CD14-positive monocyte (primary cell): ENCODE measurements around the gene ZNF398. TPM values are rescaled to one million over a fixed set of nuclear protein-coding genes. Genes with fewer than 3 reads are reported as not detected.

ENCODE experiments used
- DNase-seq, 3 donors: peaks; one replicate each; pipeline ENCODE4 v3.0.0-alpha.2; 2011 to 2022
- H2AFZ ChIP-seq: 2 replicates; pipeline ENCODE4 v1.6.0; 2012; ENCODE audit warnings: mild to moderate bottlenecking, low read depth, low read length, inconsistent platforms; ENCODE audit not compliant: insufficient read depth, poor library complexity, severe bottlenecking
- H3K27ac ChIP-seq, 2 donors: 1 replicate in 1 of 2; 2 replicates in 1 of 2; pipeline ENCODE4 v1.5.1; 2012 to 2013; ENCODE audit warnings: low read length in 2 of 2, control low read depth in 1 of 2, inconsistent platforms in 1 of 2, low read depth in 1 of 2, mild to moderate bottlenecking in 1 of 2
- H3K27me3 ChIP-seq, 2 donors: one replicate each; pipeline versions ENCODE4 v1.6.0 to v1.6.1; 2011 to 2013; ENCODE audit warnings: low read length in 2 of 2; ENCODE audit not compliant: control insufficient read depth in 2 of 2, insufficient read depth in 2 of 2
- H3K36me3 ChIP-seq, 2 donors: replicated peaks in 1 of 2; 1 replicate in 1 of 2; 2 replicates in 1 of 2; pipeline versions ENCODE4 v1.5.1 to v1.6.1; 2012 to 2013; ENCODE audit warnings: low read length in 2 of 2, control low read depth in 1 of 2, inconsistent platforms in 1 of 2, mild to moderate bottlenecking in 1 of 2; ENCODE audit not compliant: insufficient read depth in 2 of 2, control insufficient read depth in 1 of 2
- H3K4me1 ChIP-seq, 2 donors: 1 replicate in 1 of 2; 2 replicates in 1 of 2; pipeline versions ENCODE4 v1.5.1 to v1.6.1; 2012 to 2013; ENCODE audit warnings: low read length in 2 of 2, control low read depth in 1 of 2, inconsistent platforms in 1 of 2, mild to moderate bottlenecking in 1 of 2, moderate library complexity in 1 of 2; ENCODE audit not compliant: insufficient read depth in 2 of 2, control insufficient read depth in 1 of 2
- H3K4me2 ChIP-seq: replicated peaks from 2 replicates; pipeline ENCODE3; 2012; ENCODE audit warnings: low read length, moderate library complexity, mild to moderate bottlenecking; ENCODE audit not compliant: poor library complexity, severe bottlenecking; ENCODE audit errors: extremely low read depth
- H3K4me3 ChIP-seq, 3 experiments: fragments of 200-600 bp in 1 of 3; sonication (generic) in 1 of 3; replicated peaks in 1 of 3; 1 replicate in 2 of 3; 2 replicates in 1 of 3; pipeline ENCODE4 v1.5.1; 2011 to 2013; ENCODE audit warnings: low read length in 3 of 3, mild to moderate bottlenecking in 3 of 3, control low read depth in 2 of 3, low read depth in 2 of 3, inconsistent platforms in 1 of 3, moderate library complexity in 1 of 3
- H3K79me2 ChIP-seq: 2 replicates; pipeline ENCODE4 v1.6.0; 2012; ENCODE audit warnings: mild to moderate bottlenecking, control low read depth, inconsistent platforms, low read length, moderate library complexity; ENCODE audit not compliant: insufficient read depth
- H3K9ac ChIP-seq: 2 replicates; pipeline ENCODE4 v1.6.0; 2017; ENCODE audit warnings: low read length, mild to moderate bottlenecking; ENCODE audit not compliant: insufficient read depth, poor library complexity, severe bottlenecking
- H3K9me3 ChIP-seq, 2 donors: replicated peaks in 1 of 2; 1 replicate in 1 of 2; 2 replicates in 1 of 2; pipeline versions ENCODE4 v1.5.1 to v1.6.1; 2012 to 2013; ENCODE audit warnings: low read length in 2 of 2, control low read depth in 1 of 2; ENCODE audit not compliant: control insufficient read depth in 1 of 2, insufficient read depth in 1 of 2
- H4K20me1 ChIP-seq: 2 replicates; pipeline ENCODE4 v1.6.0; 2012; ENCODE audit warnings: mild to moderate bottlenecking, low read length, control low read depth, moderate library complexity; ENCODE audit not compliant: insufficient read depth
- H3K27ac Mint-ChIP-seq, 7 donors: one replicate each; pipeline ENCODE4 v1.8.0; 2020; ENCODE audit warnings: mild to moderate bottlenecking in 7 of 7, mixed read lengths in 7 of 7, moderate library complexity in 6 of 7, inconsistent platforms in 2 of 7
- H3K27me3 Mint-ChIP-seq, 3 donors: one replicate each; pipeline ENCODE4 v1.8.0; 2021 to 2022; ENCODE audit warnings: low read depth in 3 of 3, mild to moderate bottlenecking in 3 of 3, mixed read lengths in 3 of 3, moderate library complexity in 3 of 3, inconsistent platforms in 1 of 3
- H3K36me3 Mint-ChIP-seq, 2 donors: one replicate each; pipeline ENCODE4 v1.8.0; 2020; ENCODE audit warnings: mixed read lengths in 2 of 2, inconsistent platforms in 1 of 2, mild to moderate bottlenecking in 1 of 2
- H3K4me1 Mint-ChIP-seq: one replicate; pipeline ENCODE4 v1.8.0; 2020; ENCODE audit warnings: mild to moderate bottlenecking, mixed read lengths
- H3K4me3 Mint-ChIP-seq, 2 donors: one replicate each; pipeline ENCODE4 v1.8.0; 2020; ENCODE audit warnings: mild to moderate bottlenecking in 2 of 2, mixed read lengths in 2 of 2, moderate library complexity in 1 of 2
- H3K9me3 Mint-ChIP-seq, 7 donors: one replicate each; pipeline ENCODE4 v1.8.0; 2020 to 2022; ENCODE audit warnings: mixed read lengths in 7 of 7, mild to moderate bottlenecking in 6 of 7, moderate library complexity in 6 of 7, inconsistent platforms in 2 of 7
- CTCF ChIP-seq: fragments of 200-600 bp; IDR thresholded peaks from one replicate; pipeline ENCODE4 v1.8.0; 2022; ENCODE audit warnings: antibody characterized with exemption, mild to moderate bottlenecking
- WGBS: methylation state at CpG from one replicate; pipeline ENCODE4 v1.1.5; 2013; ENCODE audit warnings: missing lambda C conversion rate; ENCODE audit not compliant: insufficient coverage; 5-methylcytosine and 5-hydroxymethylcytosine counted together
- intact Hi-C, 2 donors: fragments of 100-400 bp; cut with micrococcal nuclease; formaldehyde crosslinking; loops; one replicate each; pipeline versions ENCODE4 v1.15.0 to v1.15.1; 2023
- polyA plus RNA-seq, 3 donors: library from polyadenylated mRNA; depleted of rRNA in 1 of 3; unstranded in 2 of 3; stranded (reverse) in 1 of 3; fragments of 300-500 nt in 2 of 3; fragments of >200 nt in 1 of 3; fragmentation: Illumina TruSeq in 2 of 3; gene quantifications; 1 replicate in 2 of 3; 2 replicates in 1 of 3; pipeline ENCODE4 v1.2.3, GENCODE V29; 2012 to 2021

ZNF398 gene
- polyA plus RNA-seq, 3 donors = 3.0 to 3.7 (median 3.1) TPM

GRCh38 chr7:149161241-149161848 is 14.1 kb downstream of the ZNF398 start:
- peak overlapping the region in 1 of 2 donors; percentile 22 for H3K27ac ChIP-seq
- H3K79me2 ChIP-seq = peaks cover 9% of the 10 kb centered on the region
- no peaks in the 10 kb centered on the region for H3K9me3 Mint-ChIP-seq
- intact Hi-C loops = no loop called here
- peaks cover 28 to 74% of the 10 kb centered on the region in 2 donors for H3K36me3 ChIP-seq
- peaks cover 3% of the 10 kb centered on the region for H3K4me1 Mint-ChIP-seq
- TF ChIP-seq CTCF = no peak
- no peak overlapping the region for H3K4me3 ChIP-seq
- no peak overlapping the region for H3K4me3 Mint-ChIP-seq
- H3K9me3 ChIP-seq = no peaks in the 10 kb centered on the region
- no peak overlapping the region for H2AFZ ChIP-seq
- H3K9ac ChIP-seq = no peak overlapping the region
- H3K27ac Mint-ChIP-seq = peak overlapping the region in 3 of 7 donors; percentile 5 to 57 (median 37)
- H3K4me1 ChIP-seq = no peaks in the 10 kb centered on the region
- peaks cover 44 to 92% of the 10 kb centered on the region in 2 donors for H3K36me3 Mint-ChIP-seq
- no peak for DNase-seq
- no peaks in the 10 kb centered on the region for H3K27me3 Mint-ChIP-seq
- 67% methylated on average over 1 of the region's 5 CpGs for WGBS
- no peak overlapping the region for H3K4me2 ChIP-seq
- no peaks in the 10 kb centered on the region for H3K27me3 ChIP-seq
- peaks cover 7% of the 10 kb centered on the region for H4K20me1 ChIP-seq

- no peaks in the 10 kb centered on the region for H3K4me1 ChIP-seq
- Mint-ChIP-seq H3K27me3 (no peaks in the 10 kb centered on the region), H3K4me1 (no peaks in the 10 kb centered on the region), H3K4me3 (no peak overlapping the region), H3K27ac (no peak overlapping the region), H3K36me3 (peaks cover 61 to 93% of the 10 kb centered on the region in 2 donors), H3K9me3 (no peaks in the 10 kb centered on the region)
- no peak overlapping the region for H3K27ac ChIP-seq
- H3K27me3 ChIP-seq = no peaks in the 10 kb centered on the region
- WGBS = no CpG with 5 or more reads among the region's 1 CpG
- H2AFZ ChIP-seq = no peak overlapping the region
- H3K9ac ChIP-seq = no peak overlapping the region
- TF ChIP-seq CTCF = no peak
- H3K4me3 ChIP-seq = no peak overlapping the region
- no peaks in the 10 kb centered on the region for H3K79me2 ChIP-seq
- peaks cover 4% of the 10 kb centered on the region for H4K20me1 ChIP-seq
- H3K9me3 ChIP-seq = no peaks in the 10 kb centered on the region
- DNase-seq = no peak
- H3K36me3 ChIP-seq = peaks cover 47 to 87% of the 10 kb centered on the region in 2 donors
- H3K4me2 ChIP-seq = no peak overlapping the region
- intact Hi-C loops = no loop called here
Measured at GRCh38 chr7:149166142-149166541, 18.9 kb downstream of the ZNF398 start.
